HG02610 (cell line): ENCODE measurements around the gene NTF3.

ENCODE experiments used
- ATAC-seq: cut with Tn5 transposase; IDR thresholded peaks from one replicate; pipeline ENCODE4 v1.9.1; 2021; ENCODE audit warnings: mild to moderate bottlenecking, moderate library complexity; ENCODE audit not compliant: unreplicated experiment

Gene NTF3

GRCh38 chr12:5485454-5485853, 53.5 kb downstream of the NTF3 start:
- ATAC-seq, result no peak

GRCh38 chr12:5487076-5487475, 55.2 kb downstream of the NTF3 start:
- ATAC-seq, result no peak

GRCh38 chr12:5487948-5488625, 56.2 kb downstream of the NTF3 start:
- ATAC-seq, result no peak

GRCh38 chr12:5488626-5488955, 56.7 kb downstream of the NTF3 start:
- ATAC-seq, result no peak

GRCh38 chr12:5489017-5489416, 57.1 kb downstream of the NTF3 start:
- no peak for ATAC-seq

GRCh38 chr12:5489760-5490406, 58.0 kb downstream of the NTF3 start:
- no peak for ATAC-seq

GRCh38 chr12:5492562-5492961, 60.7 kb downstream of the NTF3 start:
- ATAC-seq, result no peak

- ATAC-seq, result no peak
Observed at GRCh38 chr12:5493018-5493417, 61.1 kb downstream of the NTF3 start.

GRCh38 chr12:5494343-5494742, 62.4 kb downstream of the NTF3 start:
- no peak for ATAC-seq

GRCh38 chr12:5497329-5498053, 65.6 kb downstream of the NTF3 start:
- ATAC-seq, result no peak

GRCh38 chr12:5498076-5498475, 66.2 kb downstream of the NTF3 start:
- ATAC-seq, result no peak

- ATAC-seq, result no peak
Observed at GRCh38 chr12:5498806-5499205, 66.9 kb downstream of the NTF3 start.

GRCh38 chr12:5499566-5500330, 67.8 kb downstream of the NTF3 start:
- no peak for ATAC-seq

- ATAC-seq, result no peak
Observed at GRCh38 chr12:5500331-5500659, 68.4 kb downstream of the NTF3 start.

GRCh38 chr12:5503774-5504173, 71.9 kb downstream of the NTF3 start:
- ATAC-seq, result no peak

- ATAC-seq, result no peak
Observed at GRCh38 chr12:5505116-5505515, 73.2 kb downstream of the NTF3 start.

- ATAC-seq, result no peak
Observed at GRCh38 chr12:5505751-5506150, 73.8 kb downstream of the NTF3 start.

- ATAC-seq, result no peak
Observed at GRCh38 chr12:5506295-5506694, 74.4 kb downstream of the NTF3 start.

GRCh38 chr12:5506821-5507231, 74.9 kb downstream of the NTF3 start:
- ATAC-seq, result no peak

- ATAC-seq, result no peak
Observed at GRCh38 chr12:5507401-5507935, 75.6 kb downstream of the NTF3 start.

- no peak for ATAC-seq
Observed at GRCh38 chr12:5507944-5508343, 76.0 kb downstream of the NTF3 start.
